NCI-H2196 treated with DMSO at 0.1 percent for 48 hours (cell line): ENCODE measurements around the gene SHC2.
"Not testable (repeated sequence)": the region's sequence is repeated elsewhere in the genome, so short reads cannot be mapped to it uniquely, and the experiment has no call there.

Source experiments
- DNase-seq: peaks from one replicate; lab custom pipeline; 2025; ENCODE audit not compliant: unreplicated experiment; lab: John Stamatoyannopoulos, UW

Gene SHC2

GRCh38 chr19:392375-392970, 68.4 kb downstream of the SHC2 start:
- no peak for DNase-seq

- DNase-seq = no peak
Measured at GRCh38 chr19:391726-392374, 69.0 kb downstream of the SHC2 start.

GRCh38 chr19:391207-391557, 69.7 kb downstream of the SHC2 start:
- DNase-seq = no peak

- no peak for DNase-seq
Measured at GRCh38 chr19:390386-391206, 70.2 kb downstream of the SHC2 start.

- DNase-seq = no peak
Measured at GRCh38 chr19:389935-390289, 70.9 kb downstream of the SHC2 start.

- no peak for DNase-seq
Measured at GRCh38 chr19:389255-389934, 71.4 kb downstream of the SHC2 start.

GRCh38 chr19:388691-389090, 72.1 kb downstream of the SHC2 start:
- DNase-seq = no peak

GRCh38 chr19:387777-388176, 73.1 kb downstream of the SHC2 start:
- no peak for DNase-seq

GRCh38 chr19:386632-387301, 74.1 kb downstream of the SHC2 start:
- DNase-seq = not testable (repeated sequence)

- not testable (repeated sequence) for DNase-seq
Measured at GRCh38 chr19:386189-386588, 74.6 kb downstream of the SHC2 start.

GRCh38 chr19:384799-385169, 76.0 kb downstream of the SHC2 start:
- DNase-seq = no peak

- no peak for DNase-seq
Measured at GRCh38 chr19:383922-384798, 76.7 kb downstream of the SHC2 start.

- no peak for DNase-seq
Measured at GRCh38 chr19:383040-383439, 77.8 kb downstream of the SHC2 start.

GRCh38 chr19:382578-382977, 78.3 kb downstream of the SHC2 start:
- DNase-seq = peak; percentile 90

- not testable (repeated sequence) for DNase-seq
Measured at GRCh38 chr19:381901-382300, 78.9 kb downstream of the SHC2 start.

- not testable (repeated sequence) for DNase-seq
Measured at GRCh38 chr19:380618-381219, 80.1 kb downstream of the SHC2 start.

GRCh38 chr19:379796-380195, 81.0 kb downstream of the SHC2 start:
- no peak for DNase-seq

GRCh38 chr19:378706-379105, 82.1 kb downstream of the SHC2 start:
- DNase-seq = no peak

- no peak for DNase-seq
Measured at GRCh38 chr19:377801-378581, 82.8 kb downstream of the SHC2 start.
